ENCODE results near the gene PHKB.
"Not testable (repeated sequence)": the region's sequence is repeated elsewhere in the genome, so short reads cannot be mapped to it uniquely, and the experiment has no call there.

Gene PHKB

GRCh38 chr16:47524007-47524405 is 62.9 kb downstream of the PHKB start:
- Histone ChIP-seq H3K4me3 (ENCODE audit: low read length in 2 of 2) (no peak overlapping the region), H3K27ac (ENCODE audit: low read depth in 2 of 2, low read length in 2 of 2) (no peak overlapping the region), H3K36me3 (ENCODE audit: control insufficient read depth in 2 of 2, insufficient read depth in 2 of 2, low read length in 2 of 2) (no peaks in the 10 kb centered on the region), H3K9me3 (ENCODE audit: control insufficient read depth in 2 of 2, low read length in 2 of 2) (no peaks in the 10 kb centered on the region), H3K4me1 (ENCODE audit: control insufficient read depth in 2 of 2, insufficient read depth in 2 of 2, low read length in 2 of 2) (no peaks in the 10 kb centered on the region), H3K27me3 (ENCODE audit: control insufficient read depth in 2 of 2, insufficient read depth in 2 of 2, low read length in 2 of 2) (no peaks in the 10 kb centered on the region), H3K9ac (ENCODE audit: low read depth in 1 of 2, low read length in 2 of 2) (no peak overlapping the region)

GRCh38 chr16:47528431-47528830 is 67.3 kb downstream of the PHKB start:
- Histone ChIP-seq H3K4me3 (ENCODE audit: low read length in 2 of 2) (no peak overlapping the region), H3K36me3 (ENCODE audit: control insufficient read depth in 2 of 2, insufficient read depth in 2 of 2, low read length in 2 of 2) (peaks cover 2 to 7% of the 10 kb centered on the region in 2 donors), H3K4me1 (ENCODE audit: control insufficient read depth in 2 of 2, insufficient read depth in 2 of 2, low read length in 2 of 2) (no peaks in the 10 kb centered on the region), H3K27me3 (ENCODE audit: control insufficient read depth in 2 of 2, insufficient read depth in 2 of 2, low read length in 2 of 2) (no peaks in the 10 kb centered on the region), H3K9me3 (ENCODE audit: control insufficient read depth in 2 of 2, low read length in 2 of 2) (no peaks in the 10 kb centered on the region), H3K9ac (ENCODE audit: low read depth in 1 of 2, low read length in 2 of 2) (no peak overlapping the region), H3K27ac (ENCODE audit: low read depth in 2 of 2, low read length in 2 of 2) (no peak overlapping the region)

- Histone ChIP-seq H3K27ac (ENCODE audit: low read depth in 2 of 2, low read length in 2 of 2) (no peak overlapping the region), H3K4me1 (ENCODE audit: control insufficient read depth in 2 of 2, insufficient read depth in 2 of 2, low read length in 2 of 2) (no peaks in the 10 kb centered on the region), H3K9ac (ENCODE audit: low read depth in 1 of 2, low read length in 2 of 2) (no peak overlapping the region), H3K4me3 (ENCODE audit: low read length in 2 of 2) (no peak overlapping the region), H3K27me3 (ENCODE audit: control insufficient read depth in 2 of 2, insufficient read depth in 2 of 2, low read length in 2 of 2) (no peaks in the 10 kb centered on the region), H3K9me3 (ENCODE audit: control insufficient read depth in 2 of 2, low read length in 2 of 2) (peaks cover 0 to 1% of the 10 kb centered on the region in 2 donors), H3K36me3 (ENCODE audit: control insufficient read depth in 2 of 2, insufficient read depth in 2 of 2, low read length in 2 of 2) (peaks cover 4 to 7% of the 10 kb centered on the region in 2 donors)
Observed at GRCh38 chr16:47533744-47534292, 72.7 kb downstream of the PHKB start.

- Histone ChIP-seq H3K4me3 (ENCODE audit: low read length in 2 of 2) (no peak overlapping the region), H3K4me1 (ENCODE audit: control insufficient read depth in 2 of 2, insufficient read depth in 2 of 2, low read length in 2 of 2) (no peaks in the 10 kb centered on the region), H3K9ac (ENCODE audit: low read depth in 1 of 2, low read length in 2 of 2) (no peak overlapping the region), H3K27me3 (ENCODE audit: control insufficient read depth in 2 of 2, insufficient read depth in 2 of 2, low read length in 2 of 2) (no peaks in the 10 kb centered on the region), H3K36me3 (ENCODE audit: control insufficient read depth in 2 of 2, insufficient read depth in 2 of 2, low read length in 2 of 2) (peaks cover 0 to 4% of the 10 kb centered on the region in 2 donors), H3K27ac (ENCODE audit: low read depth in 2 of 2, low read length in 2 of 2) (no peak overlapping the region), H3K9me3 (ENCODE audit: control insufficient read depth in 2 of 2, low read length in 2 of 2) (peaks cover 3% of the 10 kb centered on the region in 2 donors)
Observed at GRCh38 chr16:47538472-47538871, 77.3 kb downstream of the PHKB start.

- not testable (repeated sequence) for H3K36me3 ChIP-seq (ENCODE audit: control insufficient read depth in 2 of 2, insufficient read depth in 2 of 2, low read length in 2 of 2); H3K27ac ChIP-seq (ENCODE audit: low read depth in 2 of 2, low read length in 2 of 2); H3K4me1 ChIP-seq (ENCODE audit: control insufficient read depth in 2 of 2, insufficient read depth in 2 of 2, low read length in 2 of 2); H3K27me3 ChIP-seq (ENCODE audit: control insufficient read depth in 2 of 2, insufficient read depth in 2 of 2, low read length in 2 of 2); H3K4me3 ChIP-seq (ENCODE audit: low read length in 2 of 2); H3K9me3 ChIP-seq (ENCODE audit: control insufficient read depth in 2 of 2, low read length in 2 of 2); H3K9ac ChIP-seq (ENCODE audit: low read depth in 1 of 2, low read length in 2 of 2)
Observed at GRCh38 chr16:47539707-47540670, 78.9 kb downstream of the PHKB start.

GRCh38 chr16:47541135-47541534 is 80.0 kb downstream of the PHKB start:
- not testable (repeated sequence) for H3K36me3 ChIP-seq (ENCODE audit: control insufficient read depth in 2 of 2, insufficient read depth in 2 of 2, low read length in 2 of 2); H3K9me3 ChIP-seq (ENCODE audit: control insufficient read depth in 2 of 2, low read length in 2 of 2); H3K27me3 ChIP-seq (ENCODE audit: control insufficient read depth in 2 of 2, insufficient read depth in 2 of 2, low read length in 2 of 2); H3K9ac ChIP-seq (ENCODE audit: low read depth in 1 of 2, low read length in 2 of 2); H3K4me1 ChIP-seq (ENCODE audit: control insufficient read depth in 2 of 2, insufficient read depth in 2 of 2, low read length in 2 of 2); H3K4me3 ChIP-seq (ENCODE audit: low read length in 2 of 2); H3K27ac ChIP-seq (ENCODE audit: low read depth in 2 of 2, low read length in 2 of 2)

- peaks cover 12% of the 10 kb centered on the region in 2 donors for H3K36me3 ChIP-seq (ENCODE audit: control insufficient read depth in 2 of 2, insufficient read depth in 2 of 2, low read length in 2 of 2)
- H3K4me3 ChIP-seq (ENCODE audit: low read length in 2 of 2); H3K9me3 ChIP-seq (ENCODE audit: control insufficient read depth in 2 of 2, low read length in 2 of 2); H3K27ac ChIP-seq (ENCODE audit: low read depth in 2 of 2, low read length in 2 of 2); H3K9ac ChIP-seq (ENCODE audit: low read depth in 1 of 2, low read length in 2 of 2); H3K27me3 ChIP-seq (ENCODE audit: control insufficient read depth in 2 of 2, insufficient read depth in 2 of 2, low read length in 2 of 2); H3K4me1 ChIP-seq (ENCODE audit: control insufficient read depth in 2 of 2, insufficient read depth in 2 of 2, low read length in 2 of 2): not testable (repeated sequence)
Observed at GRCh38 chr16:47544255-47544654, 83.1 kb downstream of the PHKB start.

- H3K27me3 ChIP-seq (ENCODE audit: control insufficient read depth in 2 of 2, insufficient read depth in 2 of 2, low read length in 2 of 2); H3K4me3 ChIP-seq (ENCODE audit: low read length in 2 of 2); H3K27ac ChIP-seq (ENCODE audit: low read depth in 2 of 2, low read length in 2 of 2); H3K4me1 ChIP-seq (ENCODE audit: control insufficient read depth in 2 of 2, insufficient read depth in 2 of 2, low read length in 2 of 2); H3K9me3 ChIP-seq (ENCODE audit: control insufficient read depth in 2 of 2, low read length in 2 of 2); H3K9ac ChIP-seq (ENCODE audit: low read depth in 1 of 2, low read length in 2 of 2): not testable (repeated sequence)
- peaks cover 19 to 23% of the 10 kb centered on the region in 2 donors for H3K36me3 ChIP-seq (ENCODE audit: control insufficient read depth in 2 of 2, insufficient read depth in 2 of 2, low read length in 2 of 2)
Observed at GRCh38 chr16:47551185-47551584, 90.1 kb downstream of the PHKB start.

GRCh38 chr16:47551767-47552166 is 90.6 kb downstream of the PHKB start:
- peaks cover 16 to 19% of the 10 kb centered on the region in 2 donors for H3K36me3 ChIP-seq (ENCODE audit: control insufficient read depth in 2 of 2, insufficient read depth in 2 of 2, low read length in 2 of 2)
- not testable (repeated sequence) for H3K9ac ChIP-seq (ENCODE audit: low read depth in 1 of 2, low read length in 2 of 2); H3K27me3 ChIP-seq (ENCODE audit: control insufficient read depth in 2 of 2, insufficient read depth in 2 of 2, low read length in 2 of 2); H3K27ac ChIP-seq (ENCODE audit: low read depth in 2 of 2, low read length in 2 of 2); H3K4me1 ChIP-seq (ENCODE audit: control insufficient read depth in 2 of 2, insufficient read depth in 2 of 2, low read length in 2 of 2); H3K9me3 ChIP-seq (ENCODE audit: control insufficient read depth in 2 of 2, low read length in 2 of 2); H3K4me3 ChIP-seq (ENCODE audit: low read length in 2 of 2)

- no peak overlapping the region for H3K4me3 ChIP-seq (ENCODE audit: low read length in 2 of 2)
- H3K27me3 ChIP-seq (ENCODE audit: control insufficient read depth in 2 of 2, insufficient read depth in 2 of 2, low read length in 2 of 2): no peaks in the 10 kb centered on the region
- H3K36me3 ChIP-seq (ENCODE audit: control insufficient read depth in 2 of 2, insufficient read depth in 2 of 2, low read length in 2 of 2): peaks cover 7 to 14% of the 10 kb centered on the region in 2 donors
- no peaks in the 10 kb centered on the region for H3K9me3 ChIP-seq (ENCODE audit: control insufficient read depth in 2 of 2, low read length in 2 of 2)
- H3K27ac ChIP-seq (ENCODE audit: low read depth in 2 of 2, low read length in 2 of 2): no peak overlapping the region
- no peaks in the 10 kb centered on the region for H3K4me1 ChIP-seq (ENCODE audit: control insufficient read depth in 2 of 2, insufficient read depth in 2 of 2, low read length in 2 of 2)
- no peak overlapping the region for H3K9ac ChIP-seq (ENCODE audit: low read depth in 1 of 2, low read length in 2 of 2)
Observed at GRCh38 chr16:47553853-47554564, 92.9 kb downstream of the PHKB start.
